ENCODE results near the gene ARSJ. TPM values are rescaled to one million over a fixed set of nuclear protein-coding genes. Genes with fewer than 3 reads are reported as not detected.

Gene ARSJ
- total and polyA plus RNA-seq, 2 of the 8 experiments (the other 6 are each of a cell fraction or from before 2014, with no cell fraction given) = 1.4 to 6.3 TPM

GRCh38 chr4:113958766-113959538, 20.5 kb downstream of the ARSJ start:
- no peaks in the 10 kb centered on the region for H3K9me3 ChIP-seq (ENCODE audit: insufficient read depth in 2 of 2, low read depth in 1 of 2, low read length in 1 of 2)
- FAIRE-seq = no peak
- H3K23ac ChIP-seq (ENCODE audit: insufficient read length) = no peak overlapping the region
- no peaks in the 10 kb centered on the region for H3K36me3 ChIP-seq (ENCODE audit: control insufficient read depth in 2 of 4, insufficient read depth in 4 of 4, low read length in 3 of 4)
- H3K79me1 ChIP-seq (ENCODE audit: low read depth, low read length) = no peaks in the 10 kb centered on the region
- no peak overlapping the region for H3K4ac ChIP-seq (replicated peaks; ENCODE audit: insufficient read length, low read depth, low read length)
- no peak overlapping the region for H3K18ac ChIP-seq (ENCODE audit: extremely low read depth, low read length)
- no peak overlapping the region for H4K91ac ChIP-seq (replicated peaks; ENCODE audit: insufficient read length, low read length)
- no peak overlapping the region for H3K4me2 ChIP-seq (ENCODE audit: insufficient read depth in 1 of 2, low read depth in 2 of 2, low read length in 2 of 2)
- H2AFZ ChIP-seq (ENCODE audit: low read length) = no peak overlapping the region
- no peak overlapping the region for H2BK5ac ChIP-seq (ENCODE audit: low read depth, low read length)
- H2BK120ac ChIP-seq (replicated peaks; ENCODE audit: low read depth, low read length) = no peak overlapping the region
- no peak overlapping the region for H2BK15ac ChIP-seq (ENCODE audit: low read length)
- H3K79me2 ChIP-seq (ENCODE audit: control insufficient read depth in 1 of 2, insufficient read depth in 2 of 2, low read length in 2 of 2) = no peaks in the 10 kb centered on the region
- no peak overlapping the region for H2BK20ac ChIP-seq (ENCODE audit: low read length)
- H4K20me1 ChIP-seq (replicated peaks in 1 of 2; ENCODE audit: control insufficient read depth in 1 of 2, insufficient read depth in 2 of 2, low read length in 2 of 2) = no peaks in the 10 kb centered on the region
- POLR2A ChIA-PET (ENCODE audit: partially characterized antibody) = no interaction called here
- H3K14ac ChIP-seq (ENCODE audit: insufficient read length) = no peak overlapping the region
- CTCF ChIA-PET (ENCODE audit: partially characterized antibody) = interaction anchor here (0.8 to 1.3 kb wide), 4 partner anchors 10 to 564 kb away, joined by 3 read pairs; no protein-coding TSS in a partner anchor
- H3K23me2 ChIP-seq (ENCODE audit: low read depth, low read length) = no peaks in the 10 kb centered on the region
- DNase-seq (ENCODE audit: low read depth in 1 of 2, low spot score in 2 of 2) = no peak
- no peak overlapping the region for H3K4me3 ChIP-seq (ENCODE audit: extremely low read depth in 1 of 4, insufficient read depth in 2 of 4, low read depth in 3 of 4, low read length in 4 of 4)
- no peak overlapping the region for H3K9ac ChIP-seq (replicated peaks in 1 of 4; ENCODE audit: extremely low read depth in 1 of 4, low read depth in 3 of 4, low read length in 3 of 4)
- WGBS, 2 experiments (ENCODE audit: extremely low coverage in 1 of 2, insufficient coverage in 1 of 2, insufficient read length in 1 of 2, insufficient replicate concordance in 2 of 2, low coverage in 1 of 2, low lambda C conversion rate in 2 of 2, missing lambda C conversion rate in 1 of 2) = 87% methylated on average over 8 of the region's 8 CpGs; no CpG with 5 or more reads in 1 of the 2 experiments
- H3K27ac ChIP-seq (ENCODE audit: low read depth, low read length) = no peak overlapping the region
- H3K27me3 ChIP-seq (replicated peaks in 1 of 4; ENCODE audit: control insufficient read depth in 3 of 4, extremely low read depth in 1 of 4, insufficient read depth in 3 of 4, low read length in 3 of 4) = no peaks in the 10 kb centered on the region
- H4K8ac ChIP-seq (ENCODE audit: extremely low read depth, insufficient read depth, low read length) = no peak overlapping the region
- peaks cover 0 to 2% (median 0%) of the 10 kb centered on the region in 4 experiments; a peak in 1 of 7 replicates for H3K4me1 ChIP-seq (replicated peaks in 1 of 4; ENCODE audit: control insufficient read depth in 3 of 4, insufficient read depth in 4 of 4, low read length in 3 of 4)
- no peak overlapping the region for H4K5ac ChIP-seq (ENCODE audit: insufficient read length, low read depth, low read length)
- no peak overlapping the region for H3K56ac ChIP-seq (replicated peaks; ENCODE audit: insufficient read length, low read depth, low read length)
- no peak overlapping the region for H2AK5ac ChIP-seq (ENCODE audit: low read depth, low read length)
- H2BK12ac ChIP-seq (ENCODE audit: low read depth, low read length) = no peak overlapping the region
- TF ChIP-seq, protein P1, sequence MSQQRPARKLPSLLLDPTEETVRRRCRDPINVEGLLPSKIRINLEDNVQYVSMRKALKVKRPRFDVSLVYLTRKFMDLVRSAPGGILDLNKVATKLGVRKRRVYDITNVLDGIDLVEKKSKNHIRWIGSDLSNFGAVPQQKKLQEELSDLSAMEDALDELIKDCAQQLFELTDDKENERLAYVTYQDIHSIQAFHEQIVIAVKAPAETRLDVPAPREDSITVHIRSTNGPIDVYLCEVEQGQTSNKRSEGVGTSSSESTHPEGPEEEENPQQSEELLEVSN (IDR thresholded peaks at IDR 0.05) = no peak

All from H1 (cell line).